Hematopoietic multipotent progenitor cell treated with erythropoietin and hydrocortisone succinate and interleukin-3 and kit ligand, for 8 days (in vitro differentiated cells): Measurements from ENCODE around the gene LYSMD2.
A peak's percentile ranks its signal among the peaks of the same experiment; 100 is the strongest.

Source experiments
- DNase-seq: peaks from one replicate; pipeline ENCODE4 v3.0.0-alpha.2; 2015

The LYSMD2 gene

GRCh38 chr15:51751697-51752683 is 14.5 kb upstream of the LYSMD2 start:
- DNase-seq: no peak

- no peak for DNase-seq
These were observed 13.6 kb upstream of the LYSMD2 start, which contains the start of gene TMOD2 for GRCh38 chr15:51750792-51751696. Gene TMOD2 (plus strand): TSS chr15:51751597. CDS start chr15:51766442, 14,845 bp downstream.

- no peak for DNase-seq
These were observed 12.7 kb upstream of the LYSMD2 start for GRCh38 chr15:51750186-51750585.

- no peak for DNase-seq
These were observed 11.9 kb upstream of the LYSMD2 start for GRCh38 chr15:51749307-51749706.

- DNase-seq: peak; percentile 58
These were observed 1.7 kb upstream of the LYSMD2 start for GRCh38 chr15:51739061-51739712.

GRCh38 chr15:51738553-51738952 is 1.1 kb upstream of the LYSMD2 start:
- no peak for DNase-seq

- DNase-seq: peak; percentile 50
These were observed 519 bp downstream of the LYSMD2 start for GRCh38 chr15:51736751-51737521.

GRCh38 chr15:51736069-51736468 is 1.4 kb downstream of the LYSMD2 start:
- no peak for DNase-seq

GRCh38 chr15:51735228-51736010 is 2.0 kb downstream of the LYSMD2 start:
- DNase-seq: peak; percentile 57

GRCh38 chr15:51732646-51733045 is 4.8 kb downstream of the LYSMD2 start:
- DNase-seq: no peak

GRCh38 chr15:51731549-51732267 is 5.7 kb downstream of the LYSMD2 start:
- DNase-seq: no peak

GRCh38 chr15:51727141-51727897 is 10.1 kb downstream of the LYSMD2 start:
- no peak for DNase-seq

GRCh38 chr15:51726302-51727073 is 11.0 kb downstream of the LYSMD2 start:
- DNase-seq: peak; percentile 40

- no peak for DNase-seq
These were observed 12.8 kb downstream of the LYSMD2 start for GRCh38 chr15:51724673-51725072.

GRCh38 chr15:51724199-51724598 is 13.3 kb downstream of the LYSMD2 start:
- no peak for DNase-seq

GRCh38 chr15:51721199-51721960 is 16.1 kb downstream of the LYSMD2 start:
- DNase-seq: no peak

GRCh38 chr15:51720201-51720995 is 17.1 kb downstream of the LYSMD2 start:
- no peak for DNase-seq
